MV-4-11 (cell line): ENCODE results near the gene BMX.
A peak's percentile ranks its signal among the peaks of the same experiment; 100 is the strongest.

Source experiments
- DNase-seq: peaks from one replicate; lab custom pipeline; 2025; lab: John Stamatoyannopoulos, UW

BMX gene

DNA sequence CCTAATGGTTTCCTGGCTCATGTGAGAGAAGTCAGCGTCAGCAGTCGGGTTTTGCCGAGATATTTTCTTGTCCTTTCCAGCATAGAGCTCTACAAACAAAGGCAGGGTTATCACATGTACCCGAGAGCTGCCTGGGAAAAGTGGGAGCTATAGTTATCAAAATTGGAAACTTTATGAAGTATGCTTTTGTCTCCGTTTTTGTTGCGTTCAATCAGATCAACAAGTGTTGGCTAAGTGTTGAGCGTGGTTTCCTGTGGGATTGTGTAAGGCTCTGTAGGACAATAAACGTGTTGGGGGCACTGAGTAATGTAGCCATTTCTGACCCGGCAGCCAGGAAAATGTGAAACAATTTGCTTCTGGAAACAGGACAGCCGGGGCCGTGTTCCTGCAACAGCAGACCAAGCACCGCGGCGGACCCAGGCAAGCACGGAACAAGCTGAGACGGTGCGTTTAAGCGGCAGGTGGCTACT lies at the start of gene BMX:
TSS of gene BMX (plus strand) at position 311 of the 470 bp plus-strand sequence. CDS start 7,547 bp downstream, outside the sequence.
- no peak for DNase-seq

DNA sequence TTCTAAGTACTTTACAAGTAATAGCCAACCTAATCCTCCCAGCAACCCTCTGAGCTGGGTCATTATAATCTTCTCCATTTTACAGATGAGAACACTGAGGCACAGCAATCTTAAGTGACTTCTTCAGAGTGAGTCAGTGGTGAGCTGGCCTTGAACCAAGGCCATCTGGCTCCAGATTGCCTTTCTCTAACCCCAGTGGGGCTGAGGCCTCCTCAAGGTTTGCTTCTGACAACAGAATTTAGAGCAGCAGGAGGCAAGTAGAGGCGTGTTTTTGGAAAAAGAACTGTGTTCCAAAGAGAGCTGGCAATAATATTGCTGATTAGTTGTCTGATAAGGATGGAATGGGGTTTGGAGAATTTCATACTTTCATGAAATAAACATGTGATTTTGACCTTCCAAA lies 48.7 kb upstream of the BMX start:
- no peak for DNase-seq

DNA sequence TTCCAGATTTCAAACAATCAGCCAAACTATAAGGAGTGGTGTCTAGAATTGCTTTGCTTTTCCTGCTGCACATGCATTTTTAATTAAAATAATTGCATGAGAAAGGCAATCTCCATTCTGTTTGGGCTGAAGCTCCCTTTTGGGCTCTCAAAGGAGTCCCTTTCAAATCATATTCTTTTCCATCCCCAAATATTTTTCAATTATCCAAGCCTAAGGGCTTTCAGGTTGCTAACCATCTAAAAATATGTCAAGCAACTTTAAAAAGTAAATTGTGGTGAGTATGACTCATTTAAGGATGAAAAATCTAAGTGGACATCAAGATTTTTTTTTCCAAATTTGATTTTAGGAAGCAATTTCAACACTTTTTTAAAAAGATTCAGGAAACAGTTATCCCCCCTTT lies 35.9 kb upstream of the BMX start:
- no peak for DNase-seq

GRCh38 chrX:15465347-15465746 lies 35.3 kb upstream of the BMX start:
- DNase-seq = peak; percentile 0

GRCh38 chrX:15465896-15466651 lies 34.5 kb upstream of the BMX start:
- no peak for DNase-seq

GRCh38 chrX:15468036-15468435 lies 32.6 kb upstream of the BMX start:
- DNase-seq = peak; percentile 50

DNA sequence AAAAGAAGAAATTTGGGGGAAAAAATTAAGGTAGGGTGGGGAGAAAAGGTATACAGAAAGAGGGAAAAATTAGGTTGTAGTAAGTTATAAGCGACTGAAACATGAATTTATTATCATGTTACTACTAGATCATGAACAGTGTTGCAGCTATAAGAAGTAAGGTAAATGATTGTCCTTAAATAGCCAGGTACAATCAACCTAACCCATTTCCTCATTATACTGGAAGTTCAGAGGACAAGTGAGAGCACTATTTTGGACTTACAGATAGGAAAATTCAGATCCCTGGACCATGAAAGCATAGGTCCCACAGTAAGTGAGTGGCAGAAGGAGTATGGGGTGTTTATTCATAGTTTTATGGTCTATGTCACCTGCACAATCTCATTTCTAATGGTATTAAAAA lies 31.0 kb upstream of the BMX start:
- DNase-seq = no peak

DNA sequence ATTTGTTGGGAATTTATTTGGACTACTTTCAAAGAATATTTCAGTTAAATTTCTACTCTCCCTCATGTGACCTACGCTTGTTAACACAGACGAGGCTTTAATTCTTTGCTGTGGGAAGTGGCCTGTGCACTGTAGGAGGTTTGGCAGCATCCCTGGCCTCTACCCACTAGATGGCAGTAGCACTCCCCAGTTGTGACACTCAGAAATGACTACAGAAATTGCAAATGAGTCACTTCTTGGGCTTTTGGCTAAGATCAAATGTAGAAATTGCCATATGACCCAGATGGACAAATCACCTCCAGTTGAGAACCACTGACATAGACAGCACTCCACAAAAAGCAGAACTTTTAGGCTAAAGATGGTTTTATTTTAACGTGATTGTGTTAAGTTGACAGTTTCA lies 29.6 kb upstream of the BMX start:
- peak; percentile 89 for DNase-seq

DNA sequence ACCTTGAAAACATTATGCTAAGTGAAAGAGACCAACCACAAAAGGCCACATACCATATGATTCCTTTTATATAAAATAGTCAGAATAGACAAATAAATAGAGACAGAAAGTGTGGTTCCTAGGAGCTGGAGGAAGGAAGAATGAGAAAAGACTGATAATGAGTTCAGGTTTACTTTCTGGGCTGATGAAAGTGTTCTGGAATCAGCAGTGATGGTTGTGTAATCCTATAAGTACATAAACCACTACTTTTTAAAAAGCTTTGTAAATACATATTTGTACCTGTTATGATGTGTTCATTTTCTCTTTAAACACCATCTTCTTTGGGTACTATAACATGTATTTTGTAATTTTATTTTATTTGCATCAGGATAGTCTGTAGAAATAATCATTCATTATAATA lies 28.1 kb upstream of the BMX start:
- no peak for DNase-seq

DNA sequence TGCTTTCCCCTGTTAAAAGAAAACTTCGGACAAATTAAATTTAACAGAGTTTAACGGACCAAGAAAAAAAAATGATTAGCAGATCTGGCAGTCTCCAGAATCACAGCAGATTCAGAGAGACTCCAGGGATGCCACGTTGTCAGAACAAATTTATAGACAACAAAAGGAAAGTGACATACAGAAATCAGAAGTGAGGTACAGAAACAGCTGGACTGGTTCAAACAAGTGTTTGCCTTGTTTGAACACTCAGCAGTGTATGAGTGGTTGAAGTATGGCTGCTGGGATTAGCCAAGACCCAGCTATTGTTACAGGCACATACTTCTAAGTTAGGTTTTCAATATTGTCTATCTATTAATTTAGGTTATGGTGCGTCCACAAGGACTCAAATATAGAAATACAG lies 26.6 kb upstream of the BMX start:
- DNase-seq = no peak

- no peak for DNase-seq
These were observed 25.6 kb upstream of the BMX start for GRCh38 chrX:15475021-15475420.

GRCh38 chrX:15475486-15475885 lies 25.1 kb upstream of the BMX start:
- no peak for DNase-seq

GRCh38 chrX:15483891-15484290 lies 16.7 kb upstream of the BMX start:
- no peak for DNase-seq

DNA sequence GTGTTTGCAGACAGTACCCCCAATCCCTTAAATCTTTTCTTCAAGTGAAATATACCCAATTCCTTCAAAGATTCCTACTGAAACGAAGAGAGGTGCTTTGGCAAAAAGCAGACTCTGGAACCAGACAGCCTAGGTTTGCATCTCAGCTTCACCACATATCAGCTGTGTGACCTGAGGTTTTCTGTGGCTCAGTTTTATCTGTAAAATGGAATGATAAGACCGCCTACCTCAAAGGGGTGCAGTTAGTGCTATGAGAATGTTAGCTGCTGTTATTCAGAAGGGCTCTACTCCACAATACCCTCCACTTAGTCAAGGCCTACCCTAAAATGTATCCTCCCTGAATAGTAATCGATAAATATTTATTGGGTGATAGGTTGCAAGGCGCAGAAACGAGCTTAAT lies 8.1 kb upstream of the BMX start:
- DNase-seq = no peak

- peak; percentile 56 for DNase-seq
These were observed 7.3 kb upstream of the BMX start, which contains the start of gene PIR for GRCh38 chrX:15493118-15493962. Gene PIR, minus strand, starts transcription at chrX:15493333. Its CDS starts 2,076 bp downstream, at chrX:15491257.

- no peak for DNase-seq
These were observed 4.8 kb upstream of the BMX start for GRCh38 chrX:15495801-15496200.

GRCh38 chrX:15496824-15497223 lies 3.8 kb upstream of the BMX start:
- DNase-seq = no peak

DNA sequence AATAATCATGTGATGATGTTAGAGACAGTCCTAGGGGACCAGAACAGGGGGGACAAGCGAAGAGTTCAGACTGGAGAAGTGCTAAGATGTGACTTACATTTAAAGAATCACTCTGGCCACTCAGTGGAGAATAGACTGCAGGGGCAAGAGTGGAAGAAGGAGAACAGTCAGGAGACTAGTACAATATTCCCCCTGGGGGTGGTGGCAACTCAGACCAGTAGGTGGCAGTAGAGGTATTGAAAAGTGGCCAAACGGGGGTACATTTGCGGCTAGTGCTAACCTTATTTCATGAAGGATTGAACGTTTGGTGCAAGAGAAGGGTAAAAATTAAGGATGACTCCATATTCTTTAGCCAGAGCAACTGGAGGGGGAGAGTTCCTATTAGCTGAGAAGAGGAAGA lies 2.7 kb upstream of the BMX start:
- DNase-seq = no peak

GRCh38 chrX:15498741-15499140 lies 1.9 kb upstream of the BMX start:
- no peak for DNase-seq

DNA sequence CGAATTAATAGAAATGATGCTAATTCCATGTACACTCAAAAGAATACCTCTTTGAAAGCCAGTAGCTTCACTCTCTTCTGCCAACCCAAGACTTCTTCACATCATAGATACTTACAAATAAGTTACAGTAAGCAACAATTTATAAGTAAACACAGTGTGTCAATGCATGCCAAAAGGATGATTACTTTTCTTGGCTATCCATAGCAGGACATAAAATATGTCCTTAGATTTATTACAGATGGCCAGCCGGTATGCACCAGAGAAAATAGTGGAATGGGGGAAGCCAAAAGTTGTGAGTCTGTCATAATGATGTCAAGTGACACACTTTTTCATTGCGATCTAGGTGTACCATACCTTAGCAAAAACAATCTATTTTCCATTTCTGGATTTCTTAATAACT lies 631 bp upstream of the BMX start:
- no peak for DNase-seq

DNA sequence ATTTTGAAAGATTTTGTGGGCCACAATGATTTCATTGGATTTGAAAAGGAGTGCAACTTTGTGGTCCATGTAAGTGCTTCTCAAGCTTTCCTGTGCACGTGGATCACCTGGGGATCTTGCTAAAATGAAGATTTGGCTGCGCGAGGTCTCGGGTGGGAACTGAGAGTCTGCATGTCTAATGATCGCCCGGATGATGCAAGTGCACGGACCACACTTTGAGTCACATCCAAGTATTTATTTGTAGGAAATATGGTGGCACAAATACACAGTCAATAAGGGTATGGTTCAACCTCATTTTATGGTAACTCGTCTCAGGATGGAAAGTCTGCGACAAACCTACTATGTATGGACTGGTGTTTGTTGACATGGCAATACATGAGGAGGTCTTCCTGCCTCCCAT lies 899 bp downstream of the BMX start:
- DNase-seq = no peak

GRCh38 chrX:15504661-15505060 lies 4.1 kb downstream of the BMX start:
- DNase-seq = no peak

DNA sequence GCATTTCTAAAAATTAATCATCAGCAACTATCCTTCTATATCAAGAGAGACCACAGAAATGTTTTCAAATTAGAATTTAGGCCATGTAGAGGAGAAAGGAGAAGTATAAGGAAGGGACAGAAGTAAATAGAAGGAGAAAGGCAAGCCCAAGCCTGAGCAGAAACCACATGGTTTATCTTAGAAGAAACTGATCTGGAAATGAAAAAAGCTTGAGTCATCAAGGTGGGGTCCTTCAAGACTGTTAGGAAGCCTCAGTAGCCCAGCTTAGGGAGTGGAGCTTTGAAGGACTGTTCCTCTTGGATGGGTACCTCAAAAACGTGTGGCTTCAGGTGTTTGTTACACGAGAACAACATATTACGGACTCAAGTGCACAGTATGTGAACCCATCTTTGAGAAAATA lies 4.5 kb downstream of the BMX start:
- DNase-seq = no peak
